Glutamatergic neuron (in vitro differentiated cells): ENCODE results near the gene CUTC. TPM values are rescaled to one million over a fixed set of nuclear protein-coding genes. Genes with fewer than 3 reads are reported as not detected.

Experiments used
- DNase-seq: peaks from one replicate; pipeline ENCODE4 v3.0.0; 2022
- H3K27ac Mint-ChIP-seq: one replicate; pipeline ENCODE4 v1.8.0; 2020; ENCODE audit warnings: mild to moderate bottlenecking, mixed read lengths, inconsistent platforms; ENCODE audit not compliant: unreplicated experiment
- H3K27me3 Mint-ChIP-seq: one replicate; pipeline ENCODE4 v1.8.0; 2020; ENCODE audit warnings: mild to moderate bottlenecking, moderate library complexity, mixed read lengths, inconsistent platforms; ENCODE audit not compliant: unreplicated experiment
- H3K36me3 Mint-ChIP-seq: one replicate; pipeline ENCODE4 v1.8.0; 2020; ENCODE audit warnings: mild to moderate bottlenecking, mixed read lengths, inconsistent platforms; ENCODE audit not compliant: unreplicated experiment
- H3K4me1 Mint-ChIP-seq: one replicate; pipeline ENCODE4 v1.8.0; 2020; ENCODE audit warnings: mild to moderate bottlenecking, low read depth, mixed read lengths, inconsistent platforms; ENCODE audit not compliant: unreplicated experiment
- H3K4me3 Mint-ChIP-seq: one replicate; pipeline ENCODE4 v1.8.0; 2020; ENCODE audit warnings: mild to moderate bottlenecking, mixed read lengths, inconsistent platforms; ENCODE audit not compliant: unreplicated experiment
- H3K9me3 Mint-ChIP-seq: one replicate; pipeline ENCODE4 v1.8.0; 2020; ENCODE audit warnings: mild to moderate bottlenecking, moderate library complexity, mixed read lengths, inconsistent platforms; ENCODE audit not compliant: unreplicated experiment
- CTCF ChIP-seq: fragments of 200-600 bp; sonication (generic); IDR thresholded peaks from one replicate; pipeline ENCODE4 v1.5.0; 2021; ENCODE audit not compliant: partially characterized antibody, unreplicated experiment
- total RNA-seq: library from RNA; stranded (reverse); fragmentation: NEBNext Ultra II Directional; extraction: Animal tissue kit (Norgen Biotek cat#: 25700); gene quantifications from one replicate; pipeline ENCODE4 v1.2.1, GENCODE V29; 2021; ENCODE audit not compliant: unreplicated experiment

Gene CUTC
- total RNA-seq, 1 donor from 2014 or later = 10.5 TPM

GRCh38 chr10:99782447-99783286 lies 50.6 kb downstream of the CUTC start, which contains the start of gene ABCC2:
Gene ABCC2 (plus strand): TSS chr10:99782640. CDS start chr10:99782845, 205 bp downstream.
- Mint-ChIP-seq H3K4me3 (no peak within 1 kb of the TSS), H3K27me3 (no peaks in the 10 kb centered on the region), H3K4me1 (peaks cover 1% of the 10 kb centered on the region)

GRCh38 chr10:99784016-99784726 lies 52.1 kb downstream of the CUTC start:
- H3K27ac Mint-ChIP-seq = no peak overlapping the region
- no peaks in the 10 kb centered on the region for H3K36me3 Mint-ChIP-seq
- no peaks in the 10 kb centered on the region for H3K4me1 Mint-ChIP-seq
- H3K9me3 Mint-ChIP-seq = no peaks in the 10 kb centered on the region
- no peak for DNase-seq
- no peak overlapping the region for H3K4me3 Mint-ChIP-seq
- H3K27me3 Mint-ChIP-seq = no peaks in the 10 kb centered on the region
- TF ChIP-seq CTCF = no peak

More at GRCh38 chr10:99782447-99783286, 50.6 kb downstream of the CUTC start, which contains the start of gene ABCC2:
- H3K9me3 Mint-ChIP-seq = no peaks in the 10 kb centered on the region
- H3K27ac Mint-ChIP-seq = no peak within 1 kb of the TSS
- no peaks in the 10 kb centered on the region for H3K36me3 Mint-ChIP-seq
- no peak for DNase-seq
- TF ChIP-seq CTCF = no peak

GRCh38 chr10:99784727-99785441 lies 52.9 kb downstream of the CUTC start:
- no peak for TF ChIP-seq CTCF
- Mint-ChIP-seq H3K36me3 (no peaks in the 10 kb centered on the region), H3K4me3 (no peak overlapping the region), H3K9me3 (no peaks in the 10 kb centered on the region), H3K27me3 (no peaks in the 10 kb centered on the region), H3K27ac (no peak overlapping the region), H3K4me1 (no peaks in the 10 kb centered on the region)
- DNase-seq = no peak

GRCh38 chr10:99785646-99786045 lies 53.6 kb downstream of the CUTC start:
- no peak for DNase-seq
- Mint-ChIP-seq H3K27ac (no peak overlapping the region), H3K36me3 (no peaks in the 10 kb centered on the region), H3K9me3 (no peaks in the 10 kb centered on the region), H3K4me3 (no peak overlapping the region), H3K27me3 (no peaks in the 10 kb centered on the region), H3K4me1 (no peaks in the 10 kb centered on the region)
- no peak for TF ChIP-seq CTCF
